H1 (cell line): ENCODE measurements around the gene TEKTIP1.

Experiments used
- CTCF ChIP-seq, 3 experiments: IDR thresholded peaks; 1 replicate in 2 of 3; 2 replicates in 1 of 3; pipeline versions ENCODE4 v1.5.1 to v1.6.1; 2011; ENCODE audit warnings: low read length in 3 of 3, mild to moderate bottlenecking in 3 of 3, inconsistent platforms in 2 of 3, low read depth in 1 of 3, moderate library complexity in 1 of 3; ENCODE audit not compliant: insufficient read depth in 1 of 3; ENCODE audit errors: control extremely low read depth in 1 of 3
- EZH2 ChIP-seq: fragments of 200-600 bp; sonication (generic); IDR thresholded peaks from 2 replicates; pipeline ENCODE4 v1.7.1; 2012; ENCODE audit warnings: low read depth, mild to moderate bottlenecking, moderate library complexity, low read length, inconsistent platforms; ENCODE audit not compliant: severe bottlenecking
- JUN ChIP-seq: IDR thresholded peaks from 2 replicates; pipeline ENCODE4 v1.6.1; 2011; ENCODE audit warnings: low read depth, mild to moderate bottlenecking, improper control_type of control experiment, low read length
- JUND ChIP-seq: IDR thresholded peaks from 2 replicates; pipeline ENCODE4 v1.6.1; 2011; ENCODE audit warnings: mild to moderate bottlenecking, improper control_type of control experiment, low read length
- MAFK ChIP-seq: IDR thresholded peaks from 2 replicates; pipeline ENCODE4 v1.6.1; 2012; ENCODE audit warnings: low read depth, mild to moderate bottlenecking, improper control_type of control experiment, low read length
- NRF1 ChIP-seq: IDR thresholded peaks from 2 replicates; pipeline ENCODE4 v1.6.1; 2011; ENCODE audit warnings: mild to moderate bottlenecking, low read depth, low read length, improper control_type of control experiment
- POLR2A ChIP-seq, 2 experiments: IDR thresholded peaks; 1 replicate in 1 of 2; 2 replicates in 1 of 2; pipeline ENCODE4 v1.6.1; 2011; ENCODE audit warnings: low read depth in 2 of 2, low read length in 2 of 2, mild to moderate bottlenecking in 2 of 2; ENCODE audit errors: control extremely low read depth in 1 of 2
- POLR2AphosphoS5 ChIP-seq: IDR thresholded peaks from 2 replicates; pipeline ENCODE4 v1.6.1; 2011; ENCODE audit warnings: low read depth, low read length
- SUZ12 ChIP-seq: fragments of 200-600 bp; sonication (generic); IDR thresholded peaks from 2 replicates; pipeline ENCODE4 v1.6.1; 2012; ENCODE audit warnings: mild to moderate bottlenecking, inconsistent platforms, low read length, moderate library complexity, mixed read lengths
- TF ChIP-seq, protein P1 (sequence below): IDR thresholded peaks from 2 replicates; pipeline ENCODE4 v1.6.1; 2012; ENCODE audit warnings: inconsistent platforms
- TF ChIP-seq, protein P2 (sequence below): IDR thresholded peaks from 2 replicates; pipeline ENCODE4 v1.6.1; 2011; ENCODE audit warnings: low read length, improper control_type of control experiment

DNA sequence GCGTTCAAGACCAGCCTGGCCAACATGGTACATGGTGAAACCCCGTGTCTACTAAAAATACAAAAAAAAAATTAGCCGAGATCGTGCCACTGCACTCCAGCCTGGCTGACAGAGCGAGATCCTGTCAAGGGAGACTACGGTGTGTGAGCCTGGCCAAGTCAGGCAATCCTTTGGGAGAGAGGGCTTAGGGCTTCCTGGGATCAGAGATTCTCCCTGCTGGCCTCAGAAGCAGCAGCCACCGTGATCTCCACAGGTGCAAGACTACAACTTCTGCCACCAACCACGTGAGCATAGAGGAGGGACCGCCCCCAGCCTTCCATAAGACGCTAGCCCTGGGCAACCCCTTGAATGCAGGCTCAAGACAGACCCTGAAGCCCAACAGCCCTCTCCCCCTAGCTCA is 10.8 kb downstream of the TEKTIP1 start:
- no peak for TF ChIP-seq SUZ12
- TF ChIP-seq CTCF (IDR thresholded peaks at IDR 0.05; ENCODE audit: control extremely low read depth in 1 of 3, insufficient read depth in 1 of 3, low read depth in 1 of 3, low read length in 3 of 3): no peak
- TF ChIP-seq POLR2AphosphoS5: no peak
- TF ChIP-seq NRF1: no peak
- TF ChIP-seq, protein P1, sequence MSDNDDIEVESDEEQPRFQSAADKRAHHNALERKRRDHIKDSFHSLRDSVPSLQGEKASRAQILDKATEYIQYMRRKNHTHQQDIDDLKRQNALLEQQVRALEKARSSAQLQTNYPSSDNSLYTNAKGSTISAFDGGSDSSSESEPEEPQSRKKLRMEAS: no peak
- TF ChIP-seq JUN: no peak
- no peak for TF ChIP-seq POLR2A (IDR thresholded peaks at IDR 0.05; ENCODE audit: control extremely low read depth in 1 of 2, low read depth in 2 of 2, low read length in 2 of 2)
- no peak for TF ChIP-seq EZH2
- TF ChIP-seq, protein P2, sequence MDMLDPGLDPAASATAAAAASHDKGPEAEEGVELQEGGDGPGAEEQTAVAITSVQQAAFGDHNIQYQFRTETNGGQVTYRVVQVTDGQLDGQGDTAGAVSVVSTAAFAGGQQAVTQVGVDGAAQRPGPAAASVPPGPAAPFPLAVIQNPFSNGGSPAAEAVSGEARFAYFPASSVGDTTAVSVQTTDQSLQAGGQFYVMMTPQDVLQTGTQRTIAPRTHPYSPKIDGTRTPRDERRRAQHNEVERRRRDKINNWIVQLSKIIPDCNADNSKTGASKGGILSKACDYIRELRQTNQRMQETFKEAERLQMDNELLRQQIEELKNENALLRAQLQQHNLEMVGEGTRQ: no peak
- no peak for TF ChIP-seq MAFK
- no peak for TF ChIP-seq JUND
